GM21723 (cell line): Measurements from ENCODE around the gene NOC3L.
"Not testable (repeated sequence)": the region's sequence is repeated elsewhere in the genome, so short reads cannot be mapped to it uniquely, and the experiment has no call there.

Source experiments
- ATAC-seq: cut with Tn5 transposase; IDR thresholded peaks from one replicate; pipeline ENCODE4 v1.9.1; 2021; ENCODE audit warnings: mild to moderate bottlenecking, moderate library complexity; ENCODE audit not compliant: unreplicated experiment

Gene NOC3L

GRCh38 chr10:94361171-94361794 lies 1.5 kb downstream of the NOC3L start:
- no peak for ATAC-seq

DNA sequence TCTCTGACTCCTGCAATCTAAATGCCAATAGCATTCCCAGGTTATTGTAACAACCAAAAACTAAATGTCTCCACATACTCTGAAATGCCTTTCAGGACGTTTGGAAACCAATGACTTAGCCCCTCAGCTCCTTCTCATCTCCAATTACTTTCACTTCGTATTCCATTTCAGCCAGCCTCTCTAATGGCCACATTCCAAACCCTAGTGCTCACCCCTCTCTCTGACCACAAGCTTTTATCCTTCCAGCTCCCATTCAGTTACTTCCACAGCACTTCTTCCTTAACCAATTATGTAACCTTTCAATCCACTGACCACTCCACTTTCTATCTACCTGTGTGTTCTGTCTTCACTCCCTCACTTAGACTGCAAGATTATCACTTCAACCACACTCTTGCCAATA lies 4.3 kb downstream of the NOC3L start:
- no peak for ATAC-seq

DNA sequence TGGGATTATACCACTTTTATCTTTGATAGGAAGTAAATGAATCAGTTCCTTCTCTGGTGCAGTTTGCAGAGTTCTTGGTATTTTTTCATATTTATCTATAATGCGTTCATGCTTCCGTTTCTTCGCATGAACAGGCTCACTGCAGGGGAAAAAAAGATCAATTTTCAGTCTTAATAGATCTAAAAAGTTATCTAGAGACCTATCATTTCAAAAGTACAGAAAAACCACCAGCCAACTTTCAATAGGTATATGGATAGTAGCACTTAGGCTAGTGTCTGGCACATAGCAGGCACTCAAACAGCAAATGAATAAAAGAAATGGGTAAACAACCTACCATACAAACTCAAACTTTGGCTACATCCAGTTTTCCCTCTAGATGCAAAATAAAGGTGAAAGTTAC lies 5.5 kb downstream of the NOC3L start:
- no peak for ATAC-seq

DNA sequence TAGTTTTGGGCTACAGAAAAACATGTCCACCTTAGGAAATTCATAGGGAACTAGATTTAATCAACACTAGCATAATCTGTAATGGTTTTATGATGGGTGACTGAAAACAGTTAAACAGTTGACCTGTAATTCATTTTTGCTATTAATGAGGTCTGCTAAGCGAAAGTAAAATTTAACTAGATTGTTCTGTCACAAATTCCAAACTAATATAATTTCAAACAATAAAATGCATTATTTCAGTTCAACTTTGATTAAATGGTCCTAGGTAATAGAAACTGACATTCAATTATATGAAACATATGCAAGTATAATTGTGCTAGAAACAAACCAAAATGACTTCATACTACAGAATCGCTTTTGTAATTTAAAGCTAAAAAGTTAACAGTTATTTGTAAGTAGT lies 6.9 kb downstream of the NOC3L start:
- no peak for ATAC-seq

DNA sequence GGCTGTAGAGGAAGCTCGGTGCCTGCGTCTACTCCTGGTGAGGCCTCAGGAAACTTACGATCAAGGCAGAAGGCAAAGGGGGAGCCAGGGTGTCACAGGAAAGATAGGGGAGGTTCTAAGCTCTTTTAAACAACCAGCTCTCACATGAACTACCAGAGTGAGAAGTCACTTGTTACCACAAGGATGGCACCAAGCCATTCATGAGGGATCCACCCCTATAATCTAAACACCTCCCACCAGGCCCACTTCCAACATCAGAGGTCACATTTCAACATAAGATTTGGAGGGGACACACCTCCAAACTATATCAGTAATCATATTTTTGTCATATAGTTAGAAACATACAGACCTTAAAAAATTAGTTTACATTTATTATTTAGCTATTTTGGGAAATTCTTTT lies 9.4 kb downstream of the NOC3L start:
- ATAC-seq, result no peak

DNA sequence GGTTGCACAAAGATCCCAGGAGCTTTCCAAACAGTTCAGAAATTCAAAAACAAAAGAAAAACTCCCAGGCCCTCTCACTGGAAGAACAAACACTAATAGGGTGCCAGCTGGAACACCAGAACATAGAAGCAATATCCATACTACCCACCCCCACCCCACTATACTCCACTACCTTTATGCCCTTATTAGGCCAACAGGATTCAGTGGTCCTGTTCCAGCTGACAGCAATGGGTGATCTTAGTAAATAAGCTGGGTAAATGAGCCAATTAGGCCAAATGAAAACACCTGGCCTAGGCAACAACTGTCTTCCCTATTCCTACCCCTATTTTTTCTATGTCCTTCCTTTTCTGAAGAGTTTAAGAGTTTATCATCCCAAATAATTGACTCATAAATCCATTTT lies 11.7 kb downstream of the NOC3L start:
- no peak for ATAC-seq

DNA sequence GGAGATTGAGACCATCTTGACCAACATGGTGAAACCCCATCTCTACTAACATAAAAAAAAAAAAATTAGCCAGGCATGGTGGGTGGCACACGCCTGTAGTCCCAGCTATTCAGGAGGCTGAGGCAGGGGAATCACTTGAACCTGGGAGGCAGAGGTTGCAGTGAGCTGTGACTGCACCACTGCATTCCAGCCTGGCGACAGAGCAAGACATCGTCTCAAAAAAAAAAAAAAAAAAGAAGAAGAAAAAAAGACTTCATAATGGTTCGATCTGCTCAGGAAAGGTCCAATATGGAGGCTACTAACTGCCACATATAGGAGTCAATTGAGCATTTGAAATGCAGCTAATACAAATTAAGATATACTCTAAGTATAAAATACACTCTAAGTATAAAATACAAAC lies 12.2 kb downstream of the NOC3L start:
- ATAC-seq, result not testable (repeated sequence)

GRCh38 chr10:94349327-94349726 lies 13.4 kb downstream of the NOC3L start:
- ATAC-seq, result no peak

- ATAC-seq, result peak; percentile 98
Observed at GRCh38 chr10:94344522-94345122, 18.1 kb downstream of the NOC3L start.

- ATAC-seq, result no peak
Observed at GRCh38 chr10:94343151-94343550, 19.6 kb downstream of the NOC3L start.

DNA sequence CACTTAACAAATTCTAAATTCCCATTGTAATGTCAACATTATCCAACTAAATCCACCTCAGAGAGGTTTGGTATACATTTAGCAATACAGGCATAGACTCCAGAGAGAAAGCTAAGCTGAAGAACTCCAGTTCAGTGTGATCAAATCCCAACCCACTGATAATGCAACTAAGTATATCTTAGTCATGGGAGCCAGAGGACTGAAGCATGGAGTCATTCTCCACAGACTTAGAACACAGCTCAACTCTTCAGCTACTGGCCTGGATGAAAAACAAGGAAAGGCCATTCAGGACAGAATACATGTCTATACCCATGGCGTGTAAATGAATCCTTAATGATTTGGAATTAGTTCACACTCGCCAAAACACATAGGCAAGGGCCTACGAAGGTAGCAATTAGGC lies 27.9 kb downstream of the NOC3L start:
- no peak for ATAC-seq

- no peak for ATAC-seq
Observed at GRCh38 chr10:94333051-94333450, 29.7 kb downstream of the NOC3L start.

DNA sequence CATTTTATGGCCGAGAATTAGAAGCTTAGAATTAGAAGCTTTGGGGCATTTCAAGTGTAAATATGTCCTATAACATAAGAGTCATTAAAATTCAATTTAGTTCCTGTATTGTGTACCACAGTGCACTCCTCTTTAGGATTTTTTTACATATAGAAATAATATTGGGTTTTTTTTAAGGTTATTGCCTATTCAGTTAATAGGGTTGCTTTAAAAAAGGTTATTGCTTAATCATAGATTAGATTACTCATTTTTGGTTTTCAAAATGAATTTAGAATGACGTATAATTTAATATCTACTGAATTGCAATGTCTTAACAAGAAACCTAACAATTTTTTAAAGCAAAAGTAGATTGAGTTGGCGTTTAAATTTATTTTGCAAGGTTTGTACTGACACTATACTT lies 34.1 kb downstream of the NOC3L start:
- no peak for ATAC-seq

- no peak for ATAC-seq
Observed at GRCh38 chr10:94327649-94328048, 35.1 kb downstream of the NOC3L start.

- no peak for ATAC-seq
Observed at GRCh38 chr10:94324609-94325233, 38.0 kb downstream of the NOC3L start.

GRCh38 chr10:94320285-94320914 lies 42.3 kb downstream of the NOC3L start:
- peak; percentile 72 for ATAC-seq

GRCh38 chr10:94316560-94316959 lies 46.2 kb downstream of the NOC3L start:
- ATAC-seq, result no peak

- no peak for ATAC-seq
Observed at GRCh38 chr10:94315975-94316464, 46.7 kb downstream of the NOC3L start.

DNA sequence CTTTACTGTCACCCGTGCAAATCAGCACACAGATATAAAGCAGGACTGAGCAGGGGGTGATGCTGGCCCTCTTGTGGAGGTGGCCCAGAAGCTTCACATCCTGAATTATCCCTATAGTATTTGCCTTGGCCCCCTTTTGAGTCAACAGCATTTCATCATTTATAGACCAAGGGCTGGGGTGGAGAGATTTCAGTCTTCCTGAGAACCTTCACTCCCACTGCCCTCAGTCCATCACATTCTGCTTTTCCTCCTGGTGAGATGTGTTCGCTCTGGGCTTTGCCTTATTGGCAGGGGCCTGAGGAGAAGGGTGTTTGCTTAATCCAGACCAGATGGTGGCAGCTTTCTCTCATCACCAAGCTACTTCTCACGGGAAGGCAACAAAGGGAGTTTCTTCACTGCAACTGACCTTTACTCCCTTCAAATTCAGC lies 47.7 kb downstream of the NOC3L start:
- ATAC-seq, result no peak

DNA sequence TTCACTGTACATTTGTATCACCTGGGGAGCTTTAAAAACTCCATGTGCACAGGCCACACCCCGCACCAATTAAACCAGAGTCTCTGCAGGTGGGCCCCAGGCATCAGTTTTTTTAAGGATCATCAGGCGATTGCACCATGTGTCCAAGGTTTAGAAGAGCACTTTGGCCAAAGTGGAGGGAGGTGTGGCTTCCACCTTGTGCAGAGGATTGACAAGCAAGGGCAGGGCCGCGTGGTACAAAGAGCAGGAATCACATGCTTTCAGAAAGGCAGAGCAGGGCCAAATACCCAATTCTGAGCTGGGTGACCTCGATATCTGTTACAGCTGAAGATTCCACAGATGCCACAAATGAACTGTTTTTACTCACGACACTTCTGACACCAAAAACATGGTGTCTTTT lies 52.4 kb downstream of the NOC3L start:
- no peak for ATAC-seq

GRCh38 chr10:94308866-94309265 lies 53.9 kb downstream of the NOC3L start:
- ATAC-seq, result no peak

DNA sequence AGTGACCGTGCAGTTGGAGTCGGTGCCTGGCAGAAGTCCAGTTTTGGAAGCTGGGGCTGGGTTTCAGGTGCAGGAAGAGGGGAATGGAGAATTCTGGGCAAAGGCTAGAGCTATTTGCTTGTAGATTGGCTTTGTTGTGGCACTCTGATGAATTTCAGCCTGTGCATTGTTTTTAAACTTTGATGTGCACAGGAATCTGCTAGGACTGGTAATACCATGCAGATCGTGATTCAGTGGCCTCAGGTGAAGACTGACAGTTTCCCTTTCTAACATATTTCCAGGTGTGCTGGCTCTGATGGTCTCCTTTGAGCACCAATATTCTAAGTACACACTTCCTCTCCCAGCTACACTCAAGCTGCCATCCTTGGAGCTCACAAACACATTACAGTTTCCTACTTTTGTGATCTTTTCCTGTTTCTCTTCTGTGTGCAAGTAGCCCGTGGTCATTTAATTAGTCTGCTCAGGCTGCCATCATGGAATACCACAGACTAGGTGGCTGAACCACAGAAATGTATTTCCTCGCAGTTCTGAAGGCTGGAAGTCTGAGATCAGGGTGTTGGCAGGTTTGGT lies 55.6 kb downstream of the NOC3L start:
- no peak for ATAC-seq
